T-helper 17 cell (primary cell): Measurements from ENCODE around the gene CYP24A1. TPM values are rescaled to one million over a fixed set of nuclear protein-coding genes. Genes with fewer than 3 reads are reported as not detected.

Experiments
- ATAC-seq: fragments of 150-1000 bp; cut with Tn5 transposase; 2 replicates; pipeline ENCODE4 v1.10.0; 2021; ENCODE audit warnings: mild to moderate bottlenecking, moderate library complexity
- DNase-seq, 3 donors: peaks; one replicate each; pipeline versions ENCODE4 v3.0.0 to v3.0.0-alpha.2; 2020 to 2021
- H3K9me3 ChIP-seq: one replicate; pipeline ENCODE4 v1.7.0; 2013; ENCODE audit warnings: low read length, mild to moderate bottlenecking; ENCODE audit not compliant: control insufficient read depth, poor library complexity, severe bottlenecking
- H3K27ac Mint-ChIP-seq: one replicate; pipeline ENCODE4 v1.8.0; 2022; ENCODE audit warnings: mild to moderate bottlenecking, moderate library complexity, mixed read lengths
- H3K27me3 Mint-ChIP-seq: one replicate; pipeline ENCODE4 v1.8.0; 2022; ENCODE audit warnings: mixed read lengths
- H3K36me3 Mint-ChIP-seq: one replicate; pipeline ENCODE4 v1.8.0; 2022; ENCODE audit warnings: low read depth, mixed read lengths
- H3K4me1 Mint-ChIP-seq: one replicate; pipeline ENCODE4 v1.8.0; 2022; ENCODE audit warnings: mild to moderate bottlenecking, mixed read lengths
- H3K4me3 Mint-ChIP-seq: one replicate; pipeline ENCODE4 v1.8.0; 2022; ENCODE audit warnings: mild to moderate bottlenecking, moderate library complexity, mixed read lengths
- total RNA-seq, 4 donors: library from RNA in 2 of 4; stranded (reverse) in 2 of 4; gene quantifications; one replicate each; pipeline ENCODE4 v1.2.3 and lab custom pipeline; 2022 to 2026

The CYP24A1 gene
- total RNA-seq, 2 donors from 2014 or later: 0.22 TPM; not detected in 1

GRCh38 chr20:54209216-54209813 is 35.5 kb upstream of the CYP24A1 start:
- no peak for DNase-seq
- Mint-ChIP-seq H3K4me3 (peak overlapping the region; percentile 90), H3K27ac (peak overlapping the region; percentile 97), H3K36me3 (no peaks in the 10 kb centered on the region), H3K4me1 (peaks cover 27% of the 10 kb centered on the region), H3K27me3 (peaks cover 8% of the 10 kb centered on the region)
- no peaks in the 10 kb centered on the region for H3K9me3 ChIP-seq
- ATAC-seq: no peak

- peak overlapping the region; percentile 97 for H3K27ac Mint-ChIP-seq
Measured at GRCh38 chr20:54208548-54209176, 34.9 kb upstream of the CYP24A1 start.

GRCh38 chr20:54207743-54208547 is 34.2 kb upstream of the CYP24A1 start, which contains the start of gene PFDN4:
Gene PFDN4, plus strand, starts transcription at chr20:54208087. Its CDS starts 14 bp downstream, at chr20:54208101.
- peaks cover 27% of the 10 kb centered on the region for H3K4me1 Mint-ChIP-seq
- DNase-seq (peak; percentile 66 to 69 (median 68)), ATAC-seq (peak; percentile 92)
- no peaks in the 10 kb centered on the region for H3K36me3 Mint-ChIP-seq
- H3K4me3 Mint-ChIP-seq: peak within 1 kb of the TSS; percentile 90
- H3K27me3 Mint-ChIP-seq: peaks cover 8% of the 10 kb centered on the region
- H3K9me3 ChIP-seq: no peaks in the 10 kb centered on the region
- peak within 1 kb of the TSS; percentile 97 for H3K27ac Mint-ChIP-seq

More at GRCh38 chr20:54208548-54209176, 34.9 kb upstream of the CYP24A1 start:
- ATAC-seq (no peak), DNase-seq (no peak)
- H3K4me1 Mint-ChIP-seq: peaks cover 27% of the 10 kb centered on the region
- H3K9me3 ChIP-seq: no peaks in the 10 kb centered on the region
- H3K4me3 Mint-ChIP-seq: peak overlapping the region; percentile 90
- H3K36me3 Mint-ChIP-seq: no peaks in the 10 kb centered on the region
- peaks cover 8% of the 10 kb centered on the region for H3K27me3 Mint-ChIP-seq

- peaks cover 27% of the 10 kb centered on the region for H3K4me1 Mint-ChIP-seq
- H3K27me3 Mint-ChIP-seq: peaks cover 8% of the 10 kb centered on the region
- peak overlapping the region; percentile 97 for H3K27ac Mint-ChIP-seq
- peak overlapping the region; percentile 90 for H3K4me3 Mint-ChIP-seq
- ATAC-seq (no peak), DNase-seq (no peak)
- no peaks in the 10 kb centered on the region for H3K9me3 ChIP-seq
- no peaks in the 10 kb centered on the region for H3K36me3 Mint-ChIP-seq
Measured at GRCh38 chr20:54207053-54207742, 33.4 kb upstream of the CYP24A1 start.

GRCh38 chr20:54205450-54205849 is 31.7 kb upstream of the CYP24A1 start:
- Mint-ChIP-seq H3K4me3 (no peak overlapping the region), H3K27me3 (peaks cover 8% of the 10 kb centered on the region), H3K36me3 (no peaks in the 10 kb centered on the region), H3K27ac (no peak overlapping the region), H3K4me1 (peaks cover 22% of the 10 kb centered on the region)
- ATAC-seq (no peak), DNase-seq (no peak)
- H3K9me3 ChIP-seq: no peaks in the 10 kb centered on the region

GRCh38 chr20:54204481-54204880 is 30.7 kb upstream of the CYP24A1 start:
- no peak overlapping the region for H3K4me3 Mint-ChIP-seq
- no peaks in the 10 kb centered on the region for H3K36me3 Mint-ChIP-seq
- no peak overlapping the region for H3K27ac Mint-ChIP-seq
- peaks cover 14% of the 10 kb centered on the region for H3K4me1 Mint-ChIP-seq
- H3K27me3 Mint-ChIP-seq: peaks cover 8% of the 10 kb centered on the region
- no peaks in the 10 kb centered on the region for H3K9me3 ChIP-seq
- ATAC-seq: no peak
- DNase-seq: no peak

- DNase-seq (no peak), ATAC-seq (no peak)
- H3K4me3 Mint-ChIP-seq: no peak overlapping the region
- peaks cover 8% of the 10 kb centered on the region for H3K27me3 Mint-ChIP-seq
- H3K4me1 Mint-ChIP-seq: peaks cover 14% of the 10 kb centered on the region
- H3K36me3 Mint-ChIP-seq: no peaks in the 10 kb centered on the region
- H3K27ac Mint-ChIP-seq: no peak overlapping the region
- H3K9me3 ChIP-seq: no peaks in the 10 kb centered on the region
Measured at GRCh38 chr20:54204063-54204462, 30.3 kb upstream of the CYP24A1 start.

GRCh38 chr20:54203281-54203680 is 29.5 kb upstream of the CYP24A1 start:
- DNase-seq: no peak
- no peaks in the 10 kb centered on the region for H3K9me3 ChIP-seq
- no peak for ATAC-seq
- H3K36me3 Mint-ChIP-seq: no peaks in the 10 kb centered on the region
- H3K4me3 Mint-ChIP-seq: no peak overlapping the region
- H3K27me3 Mint-ChIP-seq: peaks cover 8% of the 10 kb centered on the region
- H3K27ac Mint-ChIP-seq: no peak overlapping the region
- peaks cover 8% of the 10 kb centered on the region for H3K4me1 Mint-ChIP-seq

- Mint-ChIP-seq H3K27me3 (peaks cover 7% of the 10 kb centered on the region), H3K4me1 (peaks cover 8% of the 10 kb centered on the region), H3K4me3 (no peak overlapping the region), H3K36me3 (no peaks in the 10 kb centered on the region), H3K27ac (no peak overlapping the region)
- no peaks in the 10 kb centered on the region for H3K9me3 ChIP-seq
- DNase-seq (no peak), ATAC-seq (no peak)
Measured at GRCh38 chr20:54201268-54201846, 27.6 kb upstream of the CYP24A1 start.

- H3K9me3 ChIP-seq: no peaks in the 10 kb centered on the region
- ATAC-seq (no peak), DNase-seq (no peak)
- Mint-ChIP-seq H3K27me3 (peaks cover 7% of the 10 kb centered on the region), H3K27ac (no peak overlapping the region), H3K4me1 (peaks cover 5% of the 10 kb centered on the region), H3K4me3 (no peak overlapping the region), H3K36me3 (no peaks in the 10 kb centered on the region)
Measured at GRCh38 chr20:54200487-54201267, 26.9 kb upstream of the CYP24A1 start.

GRCh38 chr20:54199721-54200176 is 26.0 kb upstream of the CYP24A1 start:
- Mint-ChIP-seq H3K4me1 (peaks cover 2% of the 10 kb centered on the region), H3K27ac (no peak overlapping the region), H3K27me3 (peaks cover 11% of the 10 kb centered on the region), H3K4me3 (no peak overlapping the region), H3K36me3 (no peaks in the 10 kb centered on the region)
- DNase-seq (peak; percentile 42 to 58 (median 45)), ATAC-seq (peak; percentile 68)
- no peaks in the 10 kb centered on the region for H3K9me3 ChIP-seq

- Mint-ChIP-seq H3K4me1 (peaks cover 2% of the 10 kb centered on the region), H3K36me3 (no peaks in the 10 kb centered on the region), H3K27me3 (peaks cover 11% of the 10 kb centered on the region), H3K27ac (no peak overlapping the region), H3K4me3 (no peak overlapping the region)
- DNase-seq (no peak), ATAC-seq (no peak)
- no peaks in the 10 kb centered on the region for H3K9me3 ChIP-seq
Measured at GRCh38 chr20:54199283-54199682, 25.5 kb upstream of the CYP24A1 start.
